H9 (cell line): ENCODE measurements around the gene NFX1. TPM values are rescaled to one million over a fixed set of nuclear protein-coding genes. Genes with fewer than 3 reads are reported as not detected.

Experiments used
- DNase-seq: peaks from one replicate; pipeline ENCODE4 v3.0.0-alpha.2; 2017
- H2AFZ ChIP-seq: one replicate; pipeline ENCODE4 v1.6.1; 2013; ENCODE audit warnings: mild to moderate bottlenecking, low read length, control low read depth, moderate library complexity
- H2AK5ac ChIP-seq: 2 replicates; pipeline ENCODE4 v1.6.1; 2013; ENCODE audit warnings: low read length, control low read depth, mixed read lengths; ENCODE audit not compliant: insufficient read length
- H2BK120ac ChIP-seq: one replicate; pipeline ENCODE4 v1.6.1; 2013; ENCODE audit warnings: low read depth, mild to moderate bottlenecking, low read length, control low read depth, inconsistent platforms; ENCODE audit not compliant: poor library complexity, severe bottlenecking
- H2BK12ac ChIP-seq: 2 replicates; pipeline ENCODE4 v1.6.1; 2013; ENCODE audit warnings: low read length, control low read depth, mixed read lengths, low read depth; ENCODE audit not compliant: insufficient read length
- H2BK15ac ChIP-seq: 2 replicates; pipeline ENCODE4 v1.6.1; 2013; ENCODE audit warnings: low read depth, low read length, control low read depth
- H2BK20ac ChIP-seq: one replicate; pipeline ENCODE4 v1.6.1; 2013; ENCODE audit warnings: low read depth, mild to moderate bottlenecking, low read length, control low read depth, inconsistent platforms; ENCODE audit not compliant: poor library complexity, severe bottlenecking
- H2BK5ac ChIP-seq: 2 replicates; pipeline ENCODE4 v1.6.1; 2013; ENCODE audit warnings: low read length, control low read depth, mixed read lengths; ENCODE audit not compliant: insufficient read length
- H3K14ac ChIP-seq: 2 replicates; pipeline ENCODE4 v1.6.1; 2013; ENCODE audit warnings: low read length, control low read depth; ENCODE audit not compliant: insufficient read depth
- H3K18ac ChIP-seq: 2 replicates; pipeline ENCODE4 v1.6.1; 2013; ENCODE audit warnings: low read depth, mild to moderate bottlenecking, mixed read lengths, low read length, control low read depth; ENCODE audit not compliant: insufficient read length
- H3K23ac ChIP-seq: 2 replicates; pipeline ENCODE4 v1.6.1; 2013; ENCODE audit warnings: low read length, control low read depth, mixed read lengths, low read depth; ENCODE audit not compliant: insufficient read length
- H3K23me2 ChIP-seq: 2 replicates; pipeline ENCODE4 v1.6.1; 2013; ENCODE audit warnings: low read depth, mild to moderate bottlenecking, mixed read lengths, low read length, control low read depth; ENCODE audit not compliant: insufficient read length, poor library complexity, severe bottlenecking
- H3K27ac ChIP-seq: 2 replicates; pipeline ENCODE4 v1.5.1; 2013; ENCODE audit warnings: low read length, control low read depth, mixed read lengths, low read depth; ENCODE audit not compliant: insufficient read length
- H3K27me3 ChIP-seq: 2 replicates; pipeline ENCODE4 v1.6.1; 2013; ENCODE audit warnings: low read length, control low read depth, inconsistent platforms; ENCODE audit not compliant: insufficient read depth
- H3K4ac ChIP-seq: 2 replicates; pipeline ENCODE4 v1.6.1; 2013; ENCODE audit warnings: low read depth, mild to moderate bottlenecking, control low read depth, inconsistent platforms, low read length, moderate library complexity
- H3K4me1 ChIP-seq: 2 replicates; pipeline ENCODE4 v1.6.1; 2013; ENCODE audit warnings: low read length, control low read depth, inconsistent platforms; ENCODE audit not compliant: insufficient read depth
- H3K4me2 ChIP-seq: 2 replicates; pipeline ENCODE4 v1.6.1; 2013; ENCODE audit warnings: low read length, control low read depth, mixed read lengths; ENCODE audit not compliant: insufficient read length, insufficient read depth
- H3K56ac ChIP-seq: 2 replicates; pipeline ENCODE4 v1.6.1; 2013; ENCODE audit warnings: low read depth, mild to moderate bottlenecking, mixed read lengths, low read length, control low read depth; ENCODE audit not compliant: insufficient read length
- H3K79me1 ChIP-seq: 2 replicates; pipeline ENCODE4 v1.6.1; 2013; ENCODE audit warnings: low read depth, mild to moderate bottlenecking, moderate library complexity, low read length, control low read depth, inconsistent platforms; ENCODE audit not compliant: insufficient read depth, poor library complexity, severe bottlenecking
- H3K79me2 ChIP-seq: 2 replicates; pipeline ENCODE4 v1.6.1; 2013; ENCODE audit warnings: low read length, control low read depth, inconsistent platforms; ENCODE audit not compliant: insufficient read depth
- H3K9ac ChIP-seq: 2 replicates; pipeline ENCODE4 v1.6.1; 2013; ENCODE audit warnings: low read length, control low read depth, mixed read lengths; ENCODE audit not compliant: insufficient read length; ENCODE audit errors: extremely low read depth
- H3K9me3 ChIP-seq: one replicate; pipeline ENCODE4 v1.6.1; 2013; ENCODE audit warnings: low read depth, low read length, inconsistent platforms; ENCODE audit not compliant: control insufficient read depth
- H3T11ph ChIP-seq: one replicate; pipeline ENCODE4 v1.6.1; 2013; ENCODE audit warnings: mild to moderate bottlenecking, low read length, control low read depth, inconsistent platforms
- H4K20me1 ChIP-seq: one replicate; pipeline ENCODE4 v1.6.1; 2013; ENCODE audit not compliant: control insufficient read depth, insufficient read length, insufficient read depth
- H4K5ac ChIP-seq: 2 replicates; pipeline ENCODE4 v1.6.1; 2013; ENCODE audit warnings: low read depth, mild to moderate bottlenecking, mixed read lengths, low read length, control low read depth; ENCODE audit not compliant: insufficient read length
- H4K8ac ChIP-seq: replicated peaks from 2 replicates; pipeline ENCODE4 v1.6.1; 2013; ENCODE audit warnings: low read length, control low read depth, mixed read lengths, low read depth; ENCODE audit not compliant: insufficient read length
- H4K91ac ChIP-seq: 2 replicates; pipeline ENCODE4 v1.6.1; 2013; ENCODE audit warnings: low read depth, mild to moderate bottlenecking, moderate library complexity, mixed read lengths, low read length, control low read depth; ENCODE audit not compliant: insufficient read length
- H3K27ac Mint-ChIP-seq, 3 experiments: 2 replicates in 2 of 3; 3 replicates in 1 of 3; pipeline ENCODE4 v1.8.0; 2020 to 2021; ENCODE audit warnings: mixed read lengths in 3 of 3, mild to moderate bottlenecking in 1 of 3, moderate library complexity in 1 of 3
- H3K27me3 Mint-ChIP-seq: 2 replicates; pipeline ENCODE4 v1.8.0; 2021; ENCODE audit warnings: low read depth, mild to moderate bottlenecking, moderate library complexity, mixed read lengths
- H3K36me3 Mint-ChIP-seq, 3 experiments: 2 replicates in 2 of 3; 3 replicates in 1 of 3; pipeline ENCODE4 v1.8.0; 2020 to 2021; ENCODE audit warnings: low read depth in 3 of 3, mixed read lengths in 3 of 3; ENCODE audit not compliant: insufficient read depth in 1 of 3
- H3K4me1 Mint-ChIP-seq, 2 experiments: 2 replicates each; pipeline ENCODE4 v1.8.0; 2020; ENCODE audit warnings: mixed read lengths in 2 of 2
- H3K4me3 Mint-ChIP-seq, 2 experiments: 2 replicates in 1 of 2; 3 replicates in 1 of 2; pipeline ENCODE4 v1.8.0; 2020 to 2021; ENCODE audit warnings: mild to moderate bottlenecking in 2 of 2, mixed read lengths in 2 of 2, moderate library complexity in 1 of 2
- H3K9me3 Mint-ChIP-seq, 2 experiments: 2 replicates in 1 of 2; 3 replicates in 1 of 2; pipeline ENCODE4 v1.8.0; 2020; ENCODE audit warnings: mild to moderate bottlenecking in 2 of 2, mixed read lengths in 2 of 2, moderate library complexity in 1 of 2
- WGBS: extraction: QIAGEN DNeasy Blood & Tissue Kit; methylation state at CpG from one replicate; pipeline ENCODE4 v1.1.7; 2013; ENCODE audit warnings: missing lambda C conversion rate, low lambda C conversion rate, mixed read lengths; ENCODE audit not compliant: insufficient read length; ENCODE audit errors: extremely low coverage; 5-methylcytosine and 5-hydroxymethylcytosine counted together
- total RNA-seq: library from RNA; stranded (reverse); gene quantifications from 2 replicates; pipeline ENCODE4 v1.2.1, GENCODE V29; 2021
- TF ChIP-seq, protein P1 (sequence below): fragments of 200-600 bp; sonication (generic); conservative IDR thresholded peaks from 3 replicates; pipeline ENCODE4 v1.8.0; 2021; ENCODE audit warnings: antibody characterized with exemption, mild to moderate bottlenecking

Gene NFX1
- total RNA-seq, 1 experiment from 2014 or later = 35.1 TPM

GRCh38 chr9:33257276-33257675 lies 33.0 kb upstream of the NFX1 start:
- H3K4ac ChIP-seq = no peak overlapping the region
- H2AK5ac ChIP-seq = no peak overlapping the region
- H3K27me3 ChIP-seq = no peaks in the 10 kb centered on the region
- no peak overlapping the region for H3K9ac ChIP-seq
- H3K9me3 ChIP-seq = no peaks in the 10 kb centered on the region
- no peak overlapping the region for H2AFZ ChIP-seq
- H3K9me3 Mint-ChIP-seq = no peaks in the 10 kb centered on the region; a peak in 1 of 5 replicates
- H2BK5ac ChIP-seq = no peak overlapping the region
- H3K79me2 ChIP-seq = no peaks in the 10 kb centered on the region
- whole genome bisulfite sequencing = no CpG with 5 or more reads among the region's 4 CpGs
- H3T11ph ChIP-seq = no peak overlapping the region
- no peak overlapping the region for H3K56ac ChIP-seq
- H4K8ac ChIP-seq = no peak overlapping the region
- no peak overlapping the region for H4K91ac ChIP-seq
- no peak overlapping the region for H2BK20ac ChIP-seq
- no peak overlapping the region for H2BK15ac ChIP-seq
- no peaks in the 10 kb centered on the region for H3K4me1 ChIP-seq
- H3K4me3 Mint-ChIP-seq = no peak overlapping the region
- H4K5ac ChIP-seq = no peak overlapping the region
- DNase-seq = no peak
- H3K4me2 ChIP-seq = no peak overlapping the region
- H3K27ac ChIP-seq = no peak overlapping the region
- no peak overlapping the region for H2BK12ac ChIP-seq
- H3K27ac Mint-ChIP-seq = no peak overlapping the region
- no peaks in the 10 kb centered on the region for H3K4me1 Mint-ChIP-seq
- H4K20me1 ChIP-seq = no peaks in the 10 kb centered on the region
- H3K79me1 ChIP-seq = no peaks in the 10 kb centered on the region
- no peak overlapping the region for H3K18ac ChIP-seq
- TF ChIP-seq, protein P1, sequence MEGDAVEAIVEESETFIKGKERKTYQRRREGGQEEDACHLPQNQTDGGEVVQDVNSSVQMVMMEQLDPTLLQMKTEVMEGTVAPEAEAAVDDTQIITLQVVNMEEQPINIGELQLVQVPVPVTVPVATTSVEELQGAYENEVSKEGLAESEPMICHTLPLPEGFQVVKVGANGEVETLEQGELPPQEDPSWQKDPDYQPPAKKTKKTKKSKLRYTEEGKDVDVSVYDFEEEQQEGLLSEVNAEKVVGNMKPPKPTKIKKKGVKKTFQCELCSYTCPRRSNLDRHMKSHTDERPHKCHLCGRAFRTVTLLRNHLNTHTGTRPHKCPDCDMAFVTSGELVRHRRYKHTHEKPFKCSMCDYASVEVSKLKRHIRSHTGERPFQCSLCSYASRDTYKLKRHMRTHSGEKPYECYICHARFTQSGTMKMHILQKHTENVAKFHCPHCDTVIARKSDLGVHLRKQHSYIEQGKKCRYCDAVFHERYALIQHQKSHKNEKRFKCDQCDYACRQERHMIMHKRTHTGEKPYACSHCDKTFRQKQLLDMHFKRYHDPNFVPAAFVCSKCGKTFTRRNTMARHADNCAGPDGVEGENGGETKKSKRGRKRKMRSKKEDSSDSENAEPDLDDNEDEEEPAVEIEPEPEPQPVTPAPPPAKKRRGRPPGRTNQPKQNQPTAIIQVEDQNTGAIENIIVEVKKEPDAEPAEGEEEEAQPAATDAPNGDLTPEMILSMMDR = no peak
- H3K23ac ChIP-seq = no peak overlapping the region
- peaks cover 57 to 85% (median 78%) of the 10 kb centered on the region in 3 experiments for H3K36me3 Mint-ChIP-seq
- H3K23me2 ChIP-seq = no peaks in the 10 kb centered on the region
- H3K14ac ChIP-seq = no peak overlapping the region
- H3K27me3 Mint-ChIP-seq = no peaks in the 10 kb centered on the region
- no peak overlapping the region for H2BK120ac ChIP-seq
